Fibroblast of skin of abdomen (primary cell): ENCODE results near the gene PLCG2.
"Not testable (repeated sequence)": the region's sequence is repeated elsewhere in the genome, so short reads cannot be mapped to it uniquely, and the experiment has no call there.

Experiments
- DNase-seq: peaks from one replicate; pipeline ENCODE4 v3.0.0-alpha.2; 2013

The PLCG2 gene

GRCh38 chr16:81942007-81942601 lies 163.0 kb downstream of the PLCG2 start:
- no peak for DNase-seq

- peak; percentile 80 for DNase-seq
These were observed 166.6 kb downstream of the PLCG2 start for GRCh38 chr16:81945665-81946064.

- peak; percentile 74 for DNase-seq
These were observed 167.1 kb downstream of the PLCG2 start for GRCh38 chr16:81946206-81946605.

- DNase-seq: no peak
These were observed 172.5 kb downstream of the PLCG2 start for GRCh38 chr16:81951564-81951963.

- DNase-seq: peak; percentile 16
These were observed 177.3 kb downstream of the PLCG2 start for GRCh38 chr16:81956213-81956948.

GRCh38 chr16:81964808-81965207 lies 185.7 kb downstream of the PLCG2 start:
- no peak for DNase-seq

- DNase-seq: no peak
These were observed 188.3 kb downstream of the PLCG2 start for GRCh38 chr16:81967358-81967757.

- no peak for DNase-seq
These were observed 192.8 kb downstream of the PLCG2 start for GRCh38 chr16:81971853-81972252.

GRCh38 chr16:81973737-81974136 lies 194.6 kb downstream of the PLCG2 start:
- DNase-seq: no peak

- DNase-seq: no peak
These were observed 196.5 kb downstream of the PLCG2 start for GRCh38 chr16:81975637-81976036.

GRCh38 chr16:81977335-81977942 lies 198.3 kb downstream of the PLCG2 start:
- DNase-seq: not testable (repeated sequence)

- no peak for DNase-seq
These were observed 208.0 kb downstream of the PLCG2 start for GRCh38 chr16:81987121-81987520.

- no peak for DNase-seq
These were observed 208.6 kb downstream of the PLCG2 start for GRCh38 chr16:81987706-81988105.

- no peak for DNase-seq
These were observed 213.8 kb downstream of the PLCG2 start for GRCh38 chr16:81992859-81993258.

GRCh38 chr16:81994485-81994884 lies 215.4 kb downstream of the PLCG2 start:
- DNase-seq: no peak

- DNase-seq: no peak
These were observed 216.6 kb downstream of the PLCG2 start for GRCh38 chr16:81995651-81996050.

GRCh38 chr16:81996664-81997509 lies 217.8 kb downstream of the PLCG2 start:
- DNase-seq: peak; percentile 66

GRCh38 chr16:81997738-81998137 lies 218.6 kb downstream of the PLCG2 start:
- DNase-seq: peak; percentile 90

GRCh38 chr16:82002831-82003230 lies 223.7 kb downstream of the PLCG2 start:
- DNase-seq: no peak

- DNase-seq: no peak
These were observed 225.5 kb downstream of the PLCG2 start for GRCh38 chr16:82004601-82005000.

- peak; percentile 13 for DNase-seq
These were observed 226.1 kb downstream of the PLCG2 start for GRCh38 chr16:82005027-82005830.

- no peak for DNase-seq
These were observed 226.9 kb downstream of the PLCG2 start for GRCh38 chr16:82006036-82006435.
